Right lobe of liver (tissue), 4 donors: Measurements from ENCODE around the gene SPOCD1.

Source experiments
- POLR2A ChIP-seq: fragments of 450-650 bp; IDR thresholded peaks from one replicate; pipeline ENCODE4 v1.6.1; 2017; ENCODE audit warnings: antibody characterized with exemption, mild to moderate bottlenecking
- TF ChIP-seq, protein P1 (sequence below), 4 donors: fragments of 200-600 bp in 3 of 4; fragments of 450-650 bp in 1 of 4; IDR thresholded peaks; one replicate each; pipeline versions ENCODE4 v1.5.1 to v1.8.0; 2016 to 2022; ENCODE audit warnings: antibody characterized with exemption in 4 of 4, mild to moderate bottlenecking in 2 of 4
- donor health status: DM: no; HTN: no; CAD: no.
- donor health status: DM: no; HTN: no; CAD: no.
- donor health status: DM: no; HTN: yes; CAD: no.

- TF ChIP-seq, protein P1, sequence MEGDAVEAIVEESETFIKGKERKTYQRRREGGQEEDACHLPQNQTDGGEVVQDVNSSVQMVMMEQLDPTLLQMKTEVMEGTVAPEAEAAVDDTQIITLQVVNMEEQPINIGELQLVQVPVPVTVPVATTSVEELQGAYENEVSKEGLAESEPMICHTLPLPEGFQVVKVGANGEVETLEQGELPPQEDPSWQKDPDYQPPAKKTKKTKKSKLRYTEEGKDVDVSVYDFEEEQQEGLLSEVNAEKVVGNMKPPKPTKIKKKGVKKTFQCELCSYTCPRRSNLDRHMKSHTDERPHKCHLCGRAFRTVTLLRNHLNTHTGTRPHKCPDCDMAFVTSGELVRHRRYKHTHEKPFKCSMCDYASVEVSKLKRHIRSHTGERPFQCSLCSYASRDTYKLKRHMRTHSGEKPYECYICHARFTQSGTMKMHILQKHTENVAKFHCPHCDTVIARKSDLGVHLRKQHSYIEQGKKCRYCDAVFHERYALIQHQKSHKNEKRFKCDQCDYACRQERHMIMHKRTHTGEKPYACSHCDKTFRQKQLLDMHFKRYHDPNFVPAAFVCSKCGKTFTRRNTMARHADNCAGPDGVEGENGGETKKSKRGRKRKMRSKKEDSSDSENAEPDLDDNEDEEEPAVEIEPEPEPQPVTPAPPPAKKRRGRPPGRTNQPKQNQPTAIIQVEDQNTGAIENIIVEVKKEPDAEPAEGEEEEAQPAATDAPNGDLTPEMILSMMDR (IDR thresholded peaks at IDR 0.05) = no peak
- TF ChIP-seq POLR2A = no peak
Measured at GRCh38 chr1:31752952-31753475, 62.8 kb downstream of the SPOCD1 start.
